HCT116 (cell line): ENCODE data around the gene PRIMA1. TPM values are rescaled to one million over a fixed set of nuclear protein-coding genes. Genes with fewer than 3 reads are reported as not detected.

Source experiments
- ATAC-seq: fragments of 200-7000 bp; cut with Tn5 transposase; 2 replicates; pipeline ENCODE4 v1.9.1; 2020; ENCODE audit warnings: mild to moderate bottlenecking, moderate library complexity
- BruUV-seq: library from RNA; stranded (reverse); fragments of 400-500 nt; replicated peaks from 2 replicates; lab custom pipeline; 2021; lab: Mats Ljungman, UMichigan
- CTCF ChIA-PET: fragments of 300-600 bp; sonication (Branson Sonifier 250); formaldehyde crosslinking; loops from one replicate; lab custom pipeline; 2021; ENCODE audit warnings: antibody characterized with exemption; lab: Charles Lee
- POLR2A ChIA-PET: fragments of 300-600, 350-600 bp; sonication (Branson Sonifier 250); formaldehyde crosslinking; loops from one replicate; lab custom pipeline; 2021; ENCODE audit warnings: antibody characterized with exemption; lab: Charles Lee
- RAD21 ChIA-PET, 2 experiments: fragments of 300-600 bp; sonication (Branson Sonifier 250); formaldehyde crosslinking; loops; one replicate each; lab custom pipeline; 2023; ENCODE audit warnings: low total read pairs in 2 of 2; ENCODE audit not compliant: uncharacterized antibody in 2 of 2, unreplicated experiment in 2 of 2, low non-redundant PET in 1 of 2; lab: Charles Lee
- DNase-seq: peaks from one replicate; pipeline ENCODE4 v3.0.0-alpha.2; 2010; ENCODE audit warnings: low read depth, low spot score
- H2AFZ ChIP-seq: fragments of 200-600 bp; shearing (Covaris generic), sonication (generic); 2 replicates; pipeline ENCODE4 v1.6.1; 2017; ENCODE audit warnings: low read depth, mixed run types, mixed read lengths, antibody characterized with exemption, low read length; ENCODE audit not compliant: poor library complexity, severe bottlenecking
- H3K27ac ChIP-seq: 2 replicates; pipeline ENCODE4 v1.5.1; 2012; ENCODE audit warnings: low read depth, low read length
- H3K27me3 ChIP-seq: fragments of 200-600 bp; sonication (generic); 2 replicates; pipeline ENCODE4 v1.6.1; 2016; ENCODE audit warnings: mixed run types, low read length, mixed read lengths; ENCODE audit not compliant: insufficient read depth
- H3K36me3 ChIP-seq, 2 experiments: fragments of 200-500 bp in 1 of 2; fragments of 200-600 bp in 1 of 2; sonication (Bioruptor generic) in 1 of 2; sonication (generic) in 1 of 2; 2 replicates each; pipeline versions ENCODE4 v1.5.1 to v1.6.1; 2014 to 2016; ENCODE audit warnings: low read length in 2 of 2, inconsistent platforms in 1 of 2, mixed read lengths in 1 of 2, mixed run types in 1 of 2; ENCODE audit not compliant: insufficient read depth in 2 of 2, control insufficient read depth in 1 of 2
- H3K4me1 ChIP-seq, 2 experiments: fragments of 200-600 bp in 1 of 2; sonication (generic) in 1 of 2; 2 replicates each; pipeline versions ENCODE4 v1.5.1 to v1.6.1; 2012 to 2017; ENCODE audit warnings: low read length in 2 of 2, inconsistent platforms in 1 of 2, mild to moderate bottlenecking in 1 of 2, mixed read lengths in 1 of 2, mixed run types in 1 of 2, moderate library complexity in 1 of 2; ENCODE audit not compliant: insufficient read depth in 2 of 2, control insufficient read depth in 1 of 2
- H3K4me2 ChIP-seq: fragments of 200-600 bp; sonication (generic); 2 replicates; pipeline ENCODE4 v1.6.1; 2017; ENCODE audit warnings: mixed run types, low read length, mixed read lengths
- H3K4me3 ChIP-seq, 2 experiments: fragments of 200-600 bp in 1 of 2; sonication (generic) in 1 of 2; replicated peaks in 1 of 2; 2 replicates each; pipeline ENCODE4 v1.5.1; 2011 to 2016; ENCODE audit warnings: low read length in 2 of 2, control low read depth in 1 of 2, low read depth in 1 of 2, mild to moderate bottlenecking in 1 of 2, mixed read lengths in 1 of 2, mixed run types in 1 of 2
- H3K79me2 ChIP-seq: fragments of 200-600 bp; sonication (generic); 2 replicates; pipeline ENCODE4 v1.6.1; 2017; ENCODE audit warnings: mild to moderate bottlenecking, mixed run types, low read length, moderate library complexity, mixed read lengths; ENCODE audit not compliant: insufficient read depth
- H3K9ac ChIP-seq: fragments of 200-600 bp; sonication (generic); 2 replicates; pipeline ENCODE4 v1.6.1; 2016; ENCODE audit warnings: low read length, mixed read lengths
- H3K9me2 ChIP-seq: fragments of 200-600 bp; sonication (generic), shearing (Covaris generic); 2 replicates; pipeline ENCODE4 v1.6.1; 2017; ENCODE audit warnings: mixed run types, mild to moderate bottlenecking, moderate library complexity; ENCODE audit not compliant: insufficient read depth
- H3K9me3 ChIP-seq, 2 experiments: fragments of 200-500 bp in 1 of 2; fragments of 200-600 bp in 1 of 2; sonication (Bioruptor generic) in 1 of 2; sonication (generic) in 1 of 2; 2 replicates each; pipeline ENCODE4 v1.6.1; 2014 to 2017; ENCODE audit warnings: low read length in 2 of 2, mixed read lengths in 2 of 2, inconsistent platforms in 1 of 2, low read depth in 1 of 2, mild to moderate bottlenecking in 1 of 2, mixed run types in 1 of 2, moderate library complexity in 1 of 2; ENCODE audit not compliant: control insufficient read depth in 1 of 2, insufficient read depth in 1 of 2
- H4K20me1 ChIP-seq: fragments of 200-600 bp; sonication (generic), shearing (Covaris generic); 2 replicates; pipeline ENCODE4 v1.6.1; 2017; ENCODE audit warnings: mixed run types, mild to moderate bottlenecking, moderate library complexity; ENCODE audit not compliant: insufficient read depth
- CEBPB ChIP-seq: IDR thresholded peaks from 2 replicates; pipeline ENCODE4 v1.6.1; 2012; ENCODE audit warnings: low read depth
- EZH2 ChIP-seq: fragments of 200-600 bp; sonication (generic); IDR thresholded peaks from 2 replicates; pipeline ENCODE4 v1.6.1; 2017; ENCODE audit warnings: antibody characterized with exemption, mixed run types
- EZH2phosphoT487 ChIP-seq: fragments of 200-600 bp; IDR thresholded peaks from 2 replicates; pipeline ENCODE4 v1.6.1; 2018; ENCODE audit warnings: antibody characterized with exemption, borderline replicate concordance
- POLR2A ChIP-seq: IDR thresholded peaks from 2 replicates; pipeline ENCODE4 v1.7.0; 2011; ENCODE audit warnings: borderline replicate concordance; ENCODE audit not compliant: insufficient read depth, insufficient read length; ENCODE audit errors: extremely low read depth
- RAD21 ChIP-seq: IDR thresholded peaks from 2 replicates; pipeline ENCODE4 v1.6.1; 2012; ENCODE audit warnings: low read depth, mild to moderate bottlenecking
- SP1 ChIP-seq: IDR thresholded peaks from 2 replicates; pipeline ENCODE4 v1.6.1; 2012; ENCODE audit warnings: low read depth
- SRF ChIP-seq: IDR thresholded peaks from 2 replicates; pipeline ENCODE4 v1.6.1; 2012; ENCODE audit warnings: low read depth
- TCF7L2 ChIP-seq: IDR thresholded peaks from 2 replicates; pipeline ENCODE4 v1.7.0; 2011; ENCODE audit warnings: borderline replicate concordance, inconsistent platforms; ENCODE audit not compliant: insufficient read depth, insufficient read length; ENCODE audit errors: extremely low read depth
- YY1 ChIP-seq: IDR thresholded peaks from 2 replicates; pipeline ENCODE4 v1.6.1; 2011; ENCODE audit warnings: low read length, low read depth, moderate library complexity, mild to moderate bottlenecking; ENCODE audit not compliant: insufficient replicate concordance; ENCODE audit errors: extremely low read depth
- intact Hi-C: fragments of 100-400 bp; cut with micrococcal nuclease; formaldehyde crosslinking; loops from 2 replicates; pipeline ENCODE4 v1.10.0; 2022
- total RNA-seq: library from RNA; stranded (reverse); gene quantifications from one replicate; pipeline ENCODE4 v1.2.1, GENCODE V29; 2021; ENCODE audit not compliant: unreplicated experiment
- TF ChIP-seq, protein P1 (sequence below): IDR thresholded peaks from 2 replicates; pipeline ENCODE4 v1.6.1; 2011; ENCODE audit warnings: mild to moderate bottlenecking, low read length, moderate library complexity; ENCODE audit not compliant: insufficient replicate concordance; ENCODE audit errors: extremely low read depth
- TF ChIP-seq, protein P2 (sequence below), 3 experiments: fragments of 200-600 bp in 1 of 3; sonication (generic) in 1 of 3; IDR thresholded peaks in 2 of 3; conservative IDR thresholded peaks in 1 of 3; 2 replicates each; pipeline ENCODE4 v1.5.1; 2012 to 2017; ENCODE audit warnings: low read depth in 2 of 3, low read length in 2 of 3, antibody characterized with exemption in 1 of 3, borderline replicate concordance in 1 of 3, control low read depth in 1 of 3, mild to moderate bottlenecking in 1 of 3, mixed read lengths in 1 of 3, mixed run types in 1 of 3, moderate library complexity in 1 of 3; ENCODE audit not compliant: insufficient read depth in 1 of 3

The PRIMA1 gene
- total RNA-seq, 1 experiment from 2014 or later: 1.5 TPM

DNA sequence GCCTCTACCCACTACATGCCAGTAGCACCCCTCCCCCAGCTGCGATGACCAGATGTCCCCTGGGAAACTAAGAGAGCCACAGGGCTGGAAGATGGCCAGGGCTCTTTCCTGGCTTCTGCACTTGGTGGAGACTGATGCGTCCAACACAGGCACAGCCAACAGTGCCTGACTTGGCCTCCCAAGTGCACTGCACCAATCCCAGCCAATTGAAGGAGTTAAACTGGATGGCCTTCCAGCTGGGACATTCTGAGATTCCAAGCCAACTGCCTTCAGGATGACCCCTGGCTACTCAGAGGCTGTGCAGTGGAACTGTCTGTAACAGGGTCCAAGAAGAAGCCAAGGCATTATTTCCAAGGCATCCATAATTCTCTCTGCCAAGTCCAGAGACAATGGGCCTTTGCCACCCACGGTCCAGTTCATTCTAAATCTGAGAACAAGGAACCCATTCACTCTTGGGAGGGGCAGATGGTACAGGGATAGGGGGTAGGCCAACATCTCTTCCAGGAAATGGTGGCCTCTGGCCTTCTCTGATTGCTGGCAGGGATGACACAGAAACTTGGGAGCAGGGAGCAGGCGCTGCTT lies 35.2 kb downstream of the PRIMA1 start (continued):
- no peak for TF ChIP-seq TCF7L2

DNA sequence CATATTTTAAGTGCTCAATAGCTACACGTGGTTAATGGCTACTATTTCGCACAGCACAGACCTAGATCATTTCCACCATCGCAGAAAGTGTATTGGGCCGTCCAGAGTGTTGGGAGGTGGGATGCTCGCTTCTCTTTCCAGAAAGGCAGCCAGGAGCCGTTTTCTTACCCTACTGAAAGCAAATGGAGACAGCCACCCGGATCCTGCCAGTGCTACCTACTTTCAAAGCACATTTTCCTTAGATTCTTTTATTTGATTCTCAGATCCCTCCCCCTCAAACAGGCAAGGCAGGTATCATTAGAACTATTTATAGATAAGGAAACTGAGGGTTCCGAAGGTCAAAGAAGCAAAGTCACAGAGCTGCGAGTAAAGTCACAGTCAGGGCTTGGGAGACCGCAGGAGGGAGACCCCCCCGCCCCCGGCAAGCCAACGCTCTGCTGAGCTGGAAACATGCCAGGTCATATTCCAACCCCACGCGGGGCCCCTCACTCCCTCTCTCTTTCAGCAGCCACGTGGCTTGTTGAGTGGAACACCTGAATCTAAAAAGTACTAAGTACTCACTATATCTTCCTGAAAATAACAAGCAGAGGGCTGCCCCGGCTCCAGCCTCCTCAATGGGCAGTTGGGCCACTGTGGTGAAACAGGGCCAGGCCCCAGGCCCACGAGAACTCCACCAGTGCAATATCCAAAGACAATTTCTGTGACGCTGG lies 36.2 kb downstream of the PRIMA1 start:
- H3K9ac ChIP-seq: no peak overlapping the region
- no peak for TF ChIP-seq CEBPB
- TF ChIP-seq TCF7L2: no peak
- TF ChIP-seq SRF: no peak
- no peak for TF ChIP-seq EZH2phosphoT487
- no peaks in the 10 kb centered on the region for H3K27me3 ChIP-seq
- no peaks in the 10 kb centered on the region for H3K36me3 ChIP-seq
- no TSS peak for BruUV-seq
- no peaks in the 10 kb centered on the region for H3K79me2 ChIP-seq
- ATAC-seq: no peak
- ChIA-PET RAD21 (no interaction called here), CTCF (no interaction called here), POLR2A (no interaction called here)
- intact Hi-C loops: no loop called here
- H3K4me1 ChIP-seq: no peaks in the 10 kb centered on the region
- no peaks in the 10 kb centered on the region for H3K9me3 ChIP-seq
- H3K27ac ChIP-seq: no peak overlapping the region
- no peak overlapping the region for H3K4me2 ChIP-seq
- DNase-seq: no peak
- no peaks in the 10 kb centered on the region for H3K9me2 ChIP-seq
- no peaks in the 10 kb centered on the region for H4K20me1 ChIP-seq
- no peak overlapping the region for H3K4me3 ChIP-seq
- H2AFZ ChIP-seq: no peak overlapping the region

DNA sequence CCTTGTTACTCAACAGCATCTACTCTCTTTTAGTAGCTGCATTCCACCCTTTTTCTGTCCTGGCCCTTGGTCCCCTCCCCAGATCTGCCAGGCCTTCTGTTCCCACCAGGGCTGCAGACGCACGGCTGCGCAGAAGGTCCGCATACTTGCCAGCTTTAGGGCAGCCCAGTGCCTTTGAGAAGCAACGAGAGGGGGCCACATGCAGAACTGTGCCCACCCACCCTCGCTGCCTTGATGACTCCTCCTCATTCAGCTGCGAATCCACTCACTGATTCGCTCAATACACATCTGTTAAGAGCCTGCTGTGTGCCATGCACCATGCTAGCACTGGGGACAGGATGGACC lies 39.2 kb downstream of the PRIMA1 start:
- Histone ChIP-seq H3K79me2 (no peaks in the 10 kb centered on the region), H4K20me1 (no peaks in the 10 kb centered on the region), H3K4me3 (no peak overlapping the region), H3K4me2 (no peak overlapping the region), H3K9me2 (no peaks in the 10 kb centered on the region), H3K9me3 (no peaks in the 10 kb centered on the region), H3K9ac (no peak overlapping the region), H3K27ac (no peak overlapping the region), H3K36me3 (no peaks in the 10 kb centered on the region), H2AFZ (no peak overlapping the region), H3K4me1 (no peaks in the 10 kb centered on the region), H3K27me3 (no peaks in the 10 kb centered on the region)
- intact Hi-C loops: no loop called here
- ChIA-PET RAD21 (no interaction called here), CTCF (no interaction called here), POLR2A (no interaction called here)
- no peak for ATAC-seq
- DNase-seq: no peak
- no TSS peak for BruUV-seq
- TF ChIP-seq RAD21: no peak
- TF ChIP-seq YY1: no peak
- TF ChIP-seq, protein P1, sequence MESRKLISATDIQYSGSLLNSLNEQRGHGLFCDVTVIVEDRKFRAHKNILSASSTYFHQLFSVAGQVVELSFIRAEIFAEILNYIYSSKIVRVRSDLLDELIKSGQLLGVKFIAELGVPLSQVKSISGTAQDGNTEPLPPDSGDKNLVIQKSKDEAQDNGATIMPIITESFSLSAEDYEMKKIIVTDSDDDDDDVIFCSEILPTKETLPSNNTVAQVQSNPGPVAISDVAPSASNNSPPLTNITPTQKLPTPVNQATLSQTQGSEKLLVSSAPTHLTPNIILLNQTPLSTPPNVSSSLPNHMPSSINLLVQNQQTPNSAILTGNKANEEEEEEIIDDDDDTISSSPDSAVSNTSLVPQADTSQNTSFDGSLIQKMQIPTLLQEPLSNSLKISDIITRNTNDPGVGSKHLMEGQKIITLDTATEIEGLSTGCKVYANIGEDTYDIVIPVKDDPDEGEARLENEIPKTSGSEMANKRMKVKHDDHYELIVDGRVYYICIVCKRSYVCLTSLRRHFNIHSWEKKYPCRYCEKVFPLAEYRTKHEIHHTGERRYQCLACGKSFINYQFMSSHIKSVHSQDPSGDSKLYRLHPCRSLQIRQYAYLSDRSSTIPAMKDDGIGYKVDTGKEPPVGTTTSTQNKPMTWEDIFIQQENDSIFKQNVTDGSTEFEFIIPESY: no peak
- no peak for TF ChIP-seq SRF
- no peak for TF ChIP-seq SP1
- no peak for TF ChIP-seq CEBPB
- TF ChIP-seq, protein P2, sequence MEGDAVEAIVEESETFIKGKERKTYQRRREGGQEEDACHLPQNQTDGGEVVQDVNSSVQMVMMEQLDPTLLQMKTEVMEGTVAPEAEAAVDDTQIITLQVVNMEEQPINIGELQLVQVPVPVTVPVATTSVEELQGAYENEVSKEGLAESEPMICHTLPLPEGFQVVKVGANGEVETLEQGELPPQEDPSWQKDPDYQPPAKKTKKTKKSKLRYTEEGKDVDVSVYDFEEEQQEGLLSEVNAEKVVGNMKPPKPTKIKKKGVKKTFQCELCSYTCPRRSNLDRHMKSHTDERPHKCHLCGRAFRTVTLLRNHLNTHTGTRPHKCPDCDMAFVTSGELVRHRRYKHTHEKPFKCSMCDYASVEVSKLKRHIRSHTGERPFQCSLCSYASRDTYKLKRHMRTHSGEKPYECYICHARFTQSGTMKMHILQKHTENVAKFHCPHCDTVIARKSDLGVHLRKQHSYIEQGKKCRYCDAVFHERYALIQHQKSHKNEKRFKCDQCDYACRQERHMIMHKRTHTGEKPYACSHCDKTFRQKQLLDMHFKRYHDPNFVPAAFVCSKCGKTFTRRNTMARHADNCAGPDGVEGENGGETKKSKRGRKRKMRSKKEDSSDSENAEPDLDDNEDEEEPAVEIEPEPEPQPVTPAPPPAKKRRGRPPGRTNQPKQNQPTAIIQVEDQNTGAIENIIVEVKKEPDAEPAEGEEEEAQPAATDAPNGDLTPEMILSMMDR (IDR thresholded peaks at IDR 0.05 in 2 of 3, conservative IDR thresholded peaks at IDR 0.05 in 1 of 3; ENCODE audit: borderline replicate concordance in 1 of 3, insufficient read depth in 1 of 3, low read depth in 2 of 3, low read length in 2 of 3): no peak
- TF ChIP-seq EZH2: no peak
- TF ChIP-seq POLR2A: no peak
